Measurements from ENCODE around the gene UST. TPM values are rescaled to one million over a fixed set of nuclear protein-coding genes. Genes with fewer than 3 reads are reported as not detected.

UST gene
- total RNA-seq, 1 donor, result 36.1 TPM

- DNase-seq (ENCODE audit: low read depth), result no peak
- TF ChIP-seq, protein P1, sequence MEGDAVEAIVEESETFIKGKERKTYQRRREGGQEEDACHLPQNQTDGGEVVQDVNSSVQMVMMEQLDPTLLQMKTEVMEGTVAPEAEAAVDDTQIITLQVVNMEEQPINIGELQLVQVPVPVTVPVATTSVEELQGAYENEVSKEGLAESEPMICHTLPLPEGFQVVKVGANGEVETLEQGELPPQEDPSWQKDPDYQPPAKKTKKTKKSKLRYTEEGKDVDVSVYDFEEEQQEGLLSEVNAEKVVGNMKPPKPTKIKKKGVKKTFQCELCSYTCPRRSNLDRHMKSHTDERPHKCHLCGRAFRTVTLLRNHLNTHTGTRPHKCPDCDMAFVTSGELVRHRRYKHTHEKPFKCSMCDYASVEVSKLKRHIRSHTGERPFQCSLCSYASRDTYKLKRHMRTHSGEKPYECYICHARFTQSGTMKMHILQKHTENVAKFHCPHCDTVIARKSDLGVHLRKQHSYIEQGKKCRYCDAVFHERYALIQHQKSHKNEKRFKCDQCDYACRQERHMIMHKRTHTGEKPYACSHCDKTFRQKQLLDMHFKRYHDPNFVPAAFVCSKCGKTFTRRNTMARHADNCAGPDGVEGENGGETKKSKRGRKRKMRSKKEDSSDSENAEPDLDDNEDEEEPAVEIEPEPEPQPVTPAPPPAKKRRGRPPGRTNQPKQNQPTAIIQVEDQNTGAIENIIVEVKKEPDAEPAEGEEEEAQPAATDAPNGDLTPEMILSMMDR (IDR thresholded peaks at IDR 0.05; ENCODE audit: insufficient read depth, low read length), result no peak
- H3K4me3 ChIP-seq (ENCODE audit: low read depth, low read length), result no peak overlapping the region
These were observed 337.2 kb downstream of the UST start for GRCh38 chr6:149084026-149084425.

DNA sequence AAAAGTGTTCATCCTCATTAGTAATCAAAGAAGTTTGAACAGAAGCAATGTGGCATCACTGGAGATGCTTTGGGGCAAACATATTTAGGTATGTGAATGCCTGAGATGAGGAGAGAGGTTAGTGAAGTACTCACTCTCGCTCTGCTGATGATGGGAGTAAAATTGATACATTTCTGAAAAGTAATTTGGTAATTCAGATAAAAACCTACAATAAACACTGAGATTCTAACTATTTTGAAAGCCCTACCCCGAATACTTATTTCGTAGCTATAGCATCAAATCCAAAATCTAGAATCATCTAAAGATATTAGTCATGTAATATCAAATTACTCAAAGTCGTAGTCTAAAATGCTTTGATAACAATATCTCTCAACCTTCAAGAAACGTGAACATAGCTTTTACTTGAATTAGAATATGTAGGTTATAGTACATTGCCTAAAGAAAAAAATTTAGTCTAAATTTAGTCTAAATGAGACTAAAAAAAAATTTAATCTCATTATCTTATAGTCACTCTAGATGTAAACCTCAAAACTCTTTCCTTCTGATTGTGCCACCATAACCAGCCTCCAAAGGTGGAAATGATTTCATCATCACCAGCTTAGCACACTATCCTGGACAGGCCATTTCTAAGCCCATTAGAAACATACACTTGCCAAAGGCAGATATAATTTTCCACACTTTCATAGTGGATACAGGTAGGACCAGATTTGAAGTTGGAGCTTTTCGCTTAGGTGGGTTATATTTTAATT, 338.2 kb downstream of the UST start:
- H3K4me3 ChIP-seq (ENCODE audit: low read depth, low read length), result no peak overlapping the region
- DNase-seq (ENCODE audit: low read depth), result no peak
- TF ChIP-seq, protein P1 (IDR thresholded peaks at IDR 0.05; ENCODE audit: insufficient read depth, low read length), result no peak

DNA sequence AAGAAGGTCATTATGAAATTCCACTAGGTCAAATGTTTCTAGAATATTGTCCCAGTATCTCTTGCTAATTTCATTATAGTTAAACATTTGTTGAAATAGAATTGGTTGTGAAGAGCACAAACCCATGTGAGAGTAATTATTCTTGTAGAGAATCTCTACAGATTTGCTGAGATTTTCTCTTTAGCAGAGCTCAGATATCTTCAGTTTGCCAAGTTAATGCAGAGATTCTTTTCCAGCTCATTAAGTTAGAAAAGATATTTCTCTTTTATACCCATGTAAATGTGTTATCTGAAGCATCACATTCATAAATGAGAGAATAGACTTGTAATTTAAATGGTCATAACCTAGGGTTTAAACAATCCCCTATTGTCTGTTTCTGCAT, 338.7 kb downstream of the UST start:
- no peak for DNase-seq (ENCODE audit: low read depth)
- H3K4me3 ChIP-seq (ENCODE audit: low read depth, low read length), result no peak overlapping the region
- TF ChIP-seq, protein P1 (IDR thresholded peaks at IDR 0.05; ENCODE audit: insufficient read depth, low read length), result no peak

GRCh38 chr6:149086363-149086762, 339.5 kb downstream of the UST start:
- TF ChIP-seq, protein P1 (IDR thresholded peaks at IDR 0.05; ENCODE audit: insufficient read depth, low read length), result no peak
- DNase-seq (ENCODE audit: low read depth), result no peak
- H3K4me3 ChIP-seq (ENCODE audit: low read depth, low read length), result no peak overlapping the region

DNA sequence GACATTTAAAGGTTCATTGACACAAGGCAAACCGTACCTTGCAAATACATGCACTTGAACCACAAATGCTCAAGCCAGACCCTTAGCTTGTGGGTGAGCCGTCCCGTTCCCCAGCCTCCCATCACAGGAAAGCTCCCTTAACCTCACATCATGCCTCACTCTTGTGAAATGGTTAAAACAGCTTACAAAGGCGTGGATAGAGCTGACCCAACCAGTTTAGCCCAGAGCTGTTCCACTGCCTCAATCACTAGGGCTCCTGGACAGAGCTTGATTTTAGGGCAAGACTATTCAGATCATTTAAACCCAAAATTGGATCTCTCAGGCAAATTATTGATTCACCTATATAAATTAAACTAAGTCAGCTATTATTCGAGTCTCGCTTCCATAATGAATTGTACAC, 341.1 kb downstream of the UST start:
- TF ChIP-seq, protein P1 (IDR thresholded peaks at IDR 0.05; ENCODE audit: insufficient read depth, low read length), result no peak
- no peak overlapping the region for H3K4me3 ChIP-seq (ENCODE audit: low read depth, low read length)
- DNase-seq (ENCODE audit: low read depth), result no peak

GRCh38 chr6:149088361-149088760, 341.5 kb downstream of the UST start:
- no peak for DNase-seq (ENCODE audit: low read depth)
- H3K4me3 ChIP-seq (ENCODE audit: low read depth, low read length), result no peak overlapping the region
- TF ChIP-seq, protein P1 (IDR thresholded peaks at IDR 0.05; ENCODE audit: insufficient read depth, low read length), result no peak

DNA sequence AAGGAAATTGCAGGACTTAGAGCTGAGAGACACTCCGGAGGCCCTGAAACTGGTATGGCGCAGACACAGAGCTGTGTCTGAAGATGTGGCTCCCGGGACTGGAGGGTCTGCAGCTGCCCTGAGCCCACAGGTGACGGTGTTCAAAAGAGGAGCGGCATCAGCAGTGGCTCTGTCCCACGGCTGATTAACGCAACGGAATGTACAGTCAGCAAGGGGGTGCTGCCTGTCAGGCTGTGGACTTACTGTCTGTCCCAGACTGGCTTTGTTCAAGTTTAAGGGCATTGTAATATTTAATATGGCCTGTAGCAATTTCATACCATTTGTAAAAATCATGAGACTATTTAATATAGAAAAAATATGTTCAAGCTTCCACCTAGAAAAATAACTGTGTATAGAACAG, 342.7 kb downstream of the UST start:
- no peak overlapping the region for H3K4me3 ChIP-seq (ENCODE audit: low read depth, low read length)
- TF ChIP-seq, protein P1 (IDR thresholded peaks at IDR 0.05; ENCODE audit: insufficient read depth, low read length), result no peak
- no peak for DNase-seq (ENCODE audit: low read depth)

All from fibroblast of the aortic adventitia (primary cell).